Motor neuron (in vitro differentiated cells): ENCODE measurements around the gene DTYMK. TPM values are rescaled to one million over a fixed set of nuclear protein-coding genes. Genes with fewer than 3 reads are reported as not detected.

ENCODE experiments used
- ATAC-seq, 8 experiments: fragments of 200-7000 bp; cut with Tn5 transposase; replicated peaks in 6 of 8; 2 replicates each; pipeline ENCODE4 v1.8.0; 2021; ENCODE audit warnings: mild to moderate bottlenecking in 8 of 8, moderate library complexity in 8 of 8
- H3K27ac ChIP-seq, 2 donors: fragments of 250-450 bp; sonication (Bioruptor Pico); 2 replicates each; pipeline ENCODE4 v1.9.0; 2021; ENCODE audit warnings: antibody characterized with exemption in 2 of 2, mild to moderate bottlenecking in 2 of 2, moderate library complexity in 1 of 2
- H3K4me1 ChIP-seq, 2 donors: fragments of 250-450 bp; sonication (Bioruptor Pico); replicated peaks in 1 of 2; 2 replicates each; pipeline ENCODE4 v1.6.1; 2021; ENCODE audit warnings: antibody characterized with exemption in 2 of 2, mild to moderate bottlenecking in 2 of 2, moderate library complexity in 1 of 2
- H3K4me3 ChIP-seq, 5 donors: fragments of 250-450 bp; sonication (Bioruptor Pico); 2 replicates each; pipeline ENCODE4 v1.9.0; 2021; ENCODE audit warnings: antibody characterized with exemption in 5 of 5, mild to moderate bottlenecking in 5 of 5, moderate library complexity in 4 of 5
- WGBS, 10 experiments: fragments of 450-650 bp; shearing (Covaris generic); methylation state at CpG; one replicate each; pipeline ENCODE4 v1.0.0; 2022; 5-methylcytosine and 5-hydroxymethylcytosine counted together
- in situ Hi-C, 9 experiments: fragments of 400-800 bp; cut with MboI; loops; one replicate each; pipeline ENCODE4 v1.15.0; 2021; ENCODE audit warnings: low sequenced_read_pairs in 9 of 9, low pct_unique_long_range_greater_than_20kb in 2 of 9; ENCODE audit not compliant: unreplicated experiment in 9 of 9
- total RNA-seq, 8 experiments: library from RNA; unstranded; fragments of 300-600 nt; gene quantifications; 2 replicates each; pipeline versions ENCODE4 v1.2.3 to v1.2.4, GENCODE V29; 2022

The DTYMK gene
- total RNA-seq, 8 experiments from 2014 or later = 20.2 to 61.0 (median 30.0) TPM

DNA sequence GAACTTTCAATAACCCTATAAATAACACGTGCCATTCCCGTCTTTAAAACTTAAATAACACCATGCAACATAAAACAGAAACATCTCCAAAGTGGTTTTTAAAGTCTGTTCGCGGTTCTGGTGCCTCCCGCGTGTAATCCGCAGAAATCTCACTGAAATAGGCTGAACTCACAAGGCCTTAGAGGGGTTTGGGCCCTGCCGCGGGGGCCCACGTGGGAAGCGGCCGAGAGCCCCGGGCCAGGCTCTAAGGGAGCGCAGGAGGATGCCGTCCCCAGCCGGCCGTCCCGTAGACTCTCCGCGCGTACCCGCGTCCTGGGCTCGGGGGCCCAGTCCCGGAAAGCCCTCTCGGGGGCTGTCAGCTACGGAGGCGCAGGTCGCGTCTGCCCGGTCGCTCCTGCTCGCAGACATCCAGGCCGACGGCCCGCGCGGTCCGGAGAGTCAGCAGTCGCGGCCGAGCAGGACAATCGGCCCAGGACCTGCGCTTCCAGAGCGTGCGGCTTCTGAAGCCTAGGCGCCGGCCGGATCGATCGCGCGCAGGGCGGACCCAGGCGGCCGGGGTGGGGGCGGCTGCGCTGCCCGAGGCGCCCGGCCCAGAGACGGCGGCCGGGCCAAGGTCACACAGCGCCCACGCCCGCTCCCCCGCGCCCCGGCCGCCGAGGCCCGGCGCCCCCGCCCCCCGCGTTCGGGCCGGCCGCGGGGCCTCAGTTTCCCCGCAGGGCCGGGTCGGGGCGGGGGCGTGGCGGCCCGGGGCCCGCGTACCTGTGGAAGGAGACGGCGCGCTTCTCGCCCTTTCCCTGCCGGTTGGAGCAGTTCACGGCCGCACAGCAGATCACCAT lies 50.2 kb downstream of the DTYMK start:
- 0 to 1% (median 0%) methylated on average over 2 to 14 of the region's 97 CpGs; no CpG with 5 or more reads in 2 of the 10 experiments for WGBS, 10 experiments
- in situ Hi-C loops = no loop called here
- H3K4me3 ChIP-seq = peak overlapping the region; percentile 65 to 97 (median 84)
- peak overlapping the region; percentile 99 to 100 for H3K27ac ChIP-seq
- ATAC-seq = peak; percentile 44 to 60 (median 52)
- peaks cover 12 to 19% of the 10 kb centered on the region in 2 donors for H3K4me1 ChIP-seq

DNA sequence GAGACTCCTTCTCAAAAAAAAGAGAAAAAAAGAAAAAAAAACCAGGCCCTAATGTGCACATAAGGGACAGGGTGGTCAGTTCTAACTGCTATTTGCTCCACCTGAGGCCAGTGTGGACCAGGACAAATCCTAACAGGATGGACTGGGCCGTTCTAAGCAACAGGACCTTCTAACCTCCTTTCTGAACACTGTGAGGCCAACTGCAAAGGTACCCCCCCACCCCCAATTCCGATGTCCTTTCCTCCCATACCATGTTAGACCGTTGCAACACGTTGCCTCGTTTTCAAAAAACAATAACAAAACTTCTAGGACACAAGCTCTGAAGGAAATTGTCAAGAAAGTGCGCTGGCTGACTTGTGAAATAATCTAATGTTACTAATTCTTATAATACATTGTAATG lies 50.9 kb downstream of the DTYMK start:
- H3K4me3 ChIP-seq = peak overlapping the region; percentile 65 to 97 (median 84)
- peaks cover 12 to 16% of the 10 kb centered on the region in 2 donors for H3K4me1 ChIP-seq
- in situ Hi-C loops = no loop called here
- no peak overlapping the region for H3K27ac ChIP-seq
- 0 to 24% (median 16%) methylated on average over 1 to 6 of the region's 6 CpGs; no CpG with 5 or more reads in 3 of the 10 experiments for WGBS, 10 experiments
- ATAC-seq = no peak

- in situ Hi-C loops = no loop called here
- Histone ChIP-seq H3K27ac (no peak overlapping the region), H3K4me3 (no peak overlapping the region), H3K4me1 (peaks cover 7 to 12% of the 10 kb centered on the region in 2 donors)
- 60 to 100% (median 93%) methylated on average over 1 to 9 of the region's 17 CpGs; no CpG with 5 or more reads in 6 of the 10 experiments for WGBS, 10 experiments
- no peak for ATAC-seq
Measured at GRCh38 chr2:241633561-241633960, 53.1 kb downstream of the DTYMK start.

DNA sequence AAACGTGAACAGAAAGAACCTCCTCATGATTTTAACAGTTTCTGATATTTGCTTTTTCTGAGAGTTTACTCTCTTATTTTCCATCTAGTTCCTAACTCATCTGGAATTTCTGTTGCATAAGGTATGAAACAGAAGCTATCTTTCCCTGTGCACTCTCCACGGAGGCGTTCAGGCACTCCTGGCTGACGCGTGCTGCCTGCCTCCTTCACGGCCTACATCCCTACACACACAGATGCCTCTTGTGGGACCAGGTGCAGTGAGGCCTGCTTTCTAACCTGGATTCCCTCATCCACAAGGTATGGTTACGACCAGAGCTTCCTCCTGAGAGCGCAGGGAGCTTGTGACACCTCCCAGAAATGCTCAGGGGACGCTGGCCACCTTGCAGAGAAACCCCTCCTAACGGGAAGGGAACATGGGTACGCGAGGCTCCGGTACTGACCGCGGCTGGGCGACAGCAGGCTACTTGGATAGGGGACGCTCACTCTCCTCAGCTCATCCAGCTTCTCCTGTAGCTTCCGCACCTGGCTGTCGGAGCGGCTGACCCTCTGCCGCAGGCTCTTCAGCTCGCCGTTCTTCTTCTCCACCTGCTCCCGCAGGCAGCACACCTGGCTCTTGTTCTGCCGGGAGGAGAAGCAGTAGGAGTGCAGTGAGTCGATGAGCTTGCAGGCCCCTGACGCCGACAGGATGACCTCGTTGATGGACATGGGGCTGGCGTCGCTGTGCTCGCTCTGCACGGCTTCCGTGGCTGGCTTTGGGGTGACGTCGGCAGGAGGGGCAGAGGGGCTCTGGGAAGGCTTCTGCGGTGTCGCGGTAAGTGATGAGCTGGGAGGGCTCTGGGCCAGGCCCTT lies 53.9 kb downstream of the DTYMK start:
- ATAC-seq = no peak
- 92 to 100% (median 95%) methylated on average over 1 to 8 of the region's 39 CpGs; no CpG with 5 or more reads in 1 of the 10 experiments for WGBS, 10 experiments
- Histone ChIP-seq H3K4me3 (no peak overlapping the region), H3K4me1 (peaks cover 5 to 8% of the 10 kb centered on the region in 2 donors), H3K27ac (no peak overlapping the region)
- in situ Hi-C loops = no loop called here

DNA sequence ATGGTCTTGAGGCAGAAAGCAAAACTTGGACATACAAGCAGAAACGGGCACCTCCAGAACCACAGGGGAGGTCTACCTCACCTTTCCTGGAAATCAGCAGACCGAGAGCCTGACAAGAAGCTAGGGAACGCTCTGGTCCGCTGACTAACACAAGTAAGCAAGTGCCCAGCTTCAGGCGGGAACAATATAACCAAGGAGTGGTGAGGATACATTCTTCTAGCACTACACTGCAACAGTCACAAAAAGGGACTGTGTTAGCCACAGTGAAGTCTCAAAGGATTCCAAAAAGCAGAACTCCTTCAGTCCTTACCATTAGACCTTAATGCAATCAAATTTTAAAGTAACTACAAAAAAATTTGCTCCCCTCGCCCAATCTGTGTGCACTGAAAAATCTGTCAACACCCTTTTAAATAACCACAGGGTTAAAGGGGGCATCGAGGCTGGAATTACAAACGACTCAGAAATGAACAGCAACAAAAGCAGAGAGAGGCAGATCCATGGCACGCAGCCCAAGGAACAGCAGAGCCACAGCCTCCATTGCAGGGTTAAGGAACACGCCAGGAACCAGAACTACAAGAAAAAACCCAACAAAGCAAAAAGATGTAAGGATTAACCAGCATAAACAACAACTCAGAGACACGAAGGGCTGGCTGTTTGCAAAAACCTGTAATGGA lies 56.7 kb downstream of the DTYMK start:
- in situ Hi-C loops = no loop called here
- WGBS, 10 experiments = 67 to 100% (median 83%) methylated on average over 3 to 9 of the region's 11 CpGs
- peak in 1 of 8 experiments; percentile 35 for ATAC-seq
- no peak overlapping the region for H3K4me3 ChIP-seq
- H3K27ac ChIP-seq = no peak overlapping the region
- H3K4me1 ChIP-seq = no peaks in the 10 kb centered on the region

DNA sequence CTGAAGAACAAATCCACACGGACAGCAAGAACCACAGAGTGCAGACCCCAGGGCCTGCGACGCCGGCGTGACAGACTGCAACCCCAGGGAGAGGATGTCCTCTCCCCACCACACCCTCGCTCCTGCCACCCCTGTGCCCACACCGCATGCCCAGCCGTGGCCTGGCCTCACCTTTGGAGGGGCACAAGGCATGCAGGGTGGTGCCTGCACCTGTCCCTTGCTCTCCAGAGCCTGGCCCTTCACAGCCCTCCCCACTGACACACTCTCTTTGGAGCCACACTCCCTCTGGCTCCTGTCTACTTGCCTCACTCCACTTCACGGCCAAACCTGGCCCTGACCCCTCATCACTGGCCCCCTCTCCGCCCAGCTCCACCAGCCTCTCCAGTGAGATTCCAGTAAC lies 58.9 kb downstream of the DTYMK start:
- no peak overlapping the region for H3K4me3 ChIP-seq
- no peak for ATAC-seq
- 87 to 100% methylated on average over 1 to 4 of the region's 10 CpGs; no CpG with 5 or more reads in 8 of the 10 experiments for WGBS, 10 experiments
- H3K4me1 ChIP-seq = no peaks in the 10 kb centered on the region
- no peak overlapping the region for H3K27ac ChIP-seq
- in situ Hi-C loops = no loop called here

Other genes starting within 250 kb of the DTYMK start
- gene STK25, start 178.2 kb downstream of the DTYMK start, total RNA-seq = 100 to 1,000 TPM in 4 of 8 experiments, 10 to 100 TPM in 4; 55.7 to 130 (median 103) TPM
- gene BOK, start 128.1 kb downstream of the DTYMK start, total RNA-seq = 10 to 100 TPM in 4 of 8 experiments, 1 to 10 TPM in 3, under 1 TPM in 1; 1.00 to 17.3 (median 7.2) TPM
- gene THAP4, start 49.7 kb downstream of the DTYMK start, total RNA-seq = 10 to 100 TPM; 39.2 to 72.1 (median 48.9) TPM
- gene ATG4B, start 49.1 kb downstream of the DTYMK start, total RNA-seq = 10 to 100 TPM; 39.4 to 93.1 (median 53.2) TPM
- gene ING5, start 15.2 kb upstream of the DTYMK start, total RNA-seq = 10 to 100 TPM; 18.3 to 42.3 (median 28.3) TPM
- 10 to 100 TPM in 3 of 8 experiments, 1 to 10 TPM in 5; 4.2 to 38.7 (median 6.6) TPM for gene D2HGDH, start 47.8 kb upstream of the DTYMK start, total RNA-seq
- gene GAL3ST2, start 90.0 kb upstream of the DTYMK start, total RNA-seq = under 1 TPM in 4 of 8 experiments, not detected in 4; 0.23 to 0.66 (median 0.43) TPM
- gene NEU4, start 122.4 kb upstream of the DTYMK start, total RNA-seq = 1 to 10 TPM in 1 of 8 experiments, under 1 TPM in 6, not detected in 1; 0.11 to 1.0 (median 0.56) TPM
- under 1 TPM in 7 of 8 experiments, not detected in 1; 0.11 to 0.49 (median 0.19) TPM for gene PDCD1, start 172.1 kb upstream of the DTYMK start, total RNA-seq
- 1 to 10 TPM in 2 of 8 experiments, under 1 TPM in 6; 0.07 to 1.5 (median 0.42) TPM for gene RTP5, start 182.9 kb upstream of the DTYMK start, total RNA-seq